HG03139 (cell line): ENCODE measurements around the gene TCF7L2.

Experiments used
- ATAC-seq: cut with Tn5 transposase; IDR thresholded peaks from one replicate; pipeline ENCODE4 v1.9.1; 2021; ENCODE audit not compliant: unreplicated experiment

TCF7L2 gene

DNA sequence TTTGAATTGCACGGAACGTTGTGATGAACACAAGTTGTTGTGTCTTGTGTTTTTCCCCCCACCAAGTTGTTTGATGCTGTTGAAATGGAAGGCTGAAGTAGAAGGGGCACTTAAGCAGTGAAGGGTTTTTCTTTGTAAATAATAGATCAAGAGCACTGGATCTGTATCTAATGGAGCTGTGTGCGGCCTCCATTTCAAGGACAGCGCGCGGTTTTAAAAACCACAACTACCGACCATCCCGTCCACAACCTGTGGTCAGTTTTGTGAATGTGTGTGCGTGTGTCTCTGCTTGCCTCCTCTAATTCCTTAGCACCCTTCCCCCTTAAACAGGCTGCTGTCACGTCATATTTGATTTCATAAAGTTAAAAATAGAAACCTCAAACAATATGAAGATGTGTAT lies 165.5 kb downstream of the TCF7L2 start:
- no peak for ATAC-seq

DNA sequence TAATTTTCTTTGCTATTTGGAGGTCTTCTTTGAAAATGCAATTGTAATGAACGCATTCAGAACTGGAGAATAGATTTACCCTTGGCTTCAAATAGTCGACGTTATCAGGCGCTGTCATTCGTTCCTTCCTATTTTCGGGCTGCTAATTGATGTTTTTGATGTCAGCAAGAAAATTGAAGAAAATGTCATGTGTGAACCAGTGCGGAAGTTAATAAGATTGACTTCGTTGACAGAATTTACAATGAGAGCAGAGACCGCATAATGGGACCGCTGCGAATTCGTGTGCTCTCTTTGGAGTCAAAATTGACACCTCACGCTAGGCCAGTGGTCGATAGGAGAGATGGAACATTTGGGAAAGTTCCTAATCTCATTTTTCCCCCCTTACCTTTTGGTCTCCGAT lies 168.8 kb downstream of the TCF7L2 start:
- no peak for ATAC-seq

DNA sequence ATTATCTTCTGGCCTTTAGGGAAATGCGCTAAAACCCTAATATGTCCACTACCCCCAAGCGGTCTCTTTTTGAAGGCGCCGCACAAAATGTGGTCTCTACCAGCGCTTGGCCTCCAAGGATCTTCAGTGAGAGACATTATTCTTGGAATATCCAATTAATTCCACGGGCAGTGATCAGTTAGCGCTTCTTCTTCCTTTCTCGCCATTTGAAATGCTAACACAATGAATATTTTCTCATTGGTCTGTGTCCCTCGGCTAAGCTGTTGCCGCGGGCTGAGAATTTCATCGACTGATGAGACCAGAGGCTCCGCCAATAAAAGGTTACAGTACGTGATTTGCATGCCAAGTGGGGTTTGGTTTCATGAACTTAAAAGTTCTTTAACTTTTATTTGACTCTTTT lies 169.8 kb downstream of the TCF7L2 start:
- no peak for ATAC-seq

DNA sequence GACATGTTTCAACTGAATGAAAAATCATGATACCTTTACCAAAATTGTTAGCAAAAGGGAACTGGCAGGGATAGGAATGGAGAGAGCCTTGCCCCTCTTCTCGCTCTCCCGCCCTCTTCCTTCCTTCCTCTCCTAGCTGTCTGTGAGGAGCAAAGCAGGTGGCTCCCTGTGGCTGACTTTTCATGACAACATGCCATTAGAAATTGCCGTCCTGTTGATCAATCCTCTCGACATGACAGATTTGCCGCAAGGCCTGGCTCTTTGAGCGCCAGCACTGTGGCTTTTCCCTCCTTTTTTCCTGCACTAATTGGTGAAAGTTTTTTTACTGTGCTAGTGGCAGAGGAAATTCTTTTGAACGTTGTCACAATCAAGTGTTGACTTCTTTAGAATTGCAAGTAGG lies 171.1 kb downstream of the TCF7L2 start:
- ATAC-seq = no peak

DNA sequence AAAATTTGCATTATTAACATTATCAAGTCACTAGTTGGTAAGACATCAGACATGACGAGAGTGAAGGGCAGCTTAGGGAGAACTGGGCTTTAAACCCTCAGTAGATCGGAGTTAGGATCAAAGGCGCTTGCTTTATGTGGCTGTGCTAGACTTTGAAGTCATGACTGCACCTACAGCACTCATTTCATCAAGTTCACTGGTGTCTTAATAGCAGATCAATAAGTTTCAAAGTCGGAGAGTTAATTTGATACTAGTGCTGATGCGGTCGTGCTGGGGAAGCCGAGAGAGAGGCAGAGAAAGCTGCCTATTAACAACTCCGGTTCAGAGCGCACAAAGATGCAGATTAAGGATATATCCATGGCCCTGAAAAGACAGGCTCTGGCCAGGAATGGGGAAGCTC lies 172.9 kb downstream of the TCF7L2 start:
- no peak for ATAC-seq

DNA sequence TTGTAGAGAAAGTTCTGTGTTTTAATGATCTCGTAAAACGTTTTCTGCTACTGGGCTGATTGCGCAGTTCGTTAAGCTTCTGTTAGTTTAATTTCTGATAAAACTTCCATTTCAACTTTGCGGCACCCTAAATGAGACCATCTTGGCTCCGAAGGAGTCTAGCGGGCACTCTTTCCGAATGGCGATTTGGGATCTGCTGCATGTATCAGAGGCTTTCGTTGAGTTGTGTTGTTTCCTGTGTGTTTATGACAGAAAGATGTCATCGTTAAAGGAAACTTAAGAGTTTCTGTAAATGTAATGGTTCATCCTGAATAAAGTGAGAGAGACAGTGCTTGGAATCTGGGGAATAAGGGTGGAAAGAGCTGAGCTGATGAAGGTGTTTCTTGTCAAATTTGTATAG lies 174.7 kb downstream of the TCF7L2 start:
- ATAC-seq = no peak

DNA sequence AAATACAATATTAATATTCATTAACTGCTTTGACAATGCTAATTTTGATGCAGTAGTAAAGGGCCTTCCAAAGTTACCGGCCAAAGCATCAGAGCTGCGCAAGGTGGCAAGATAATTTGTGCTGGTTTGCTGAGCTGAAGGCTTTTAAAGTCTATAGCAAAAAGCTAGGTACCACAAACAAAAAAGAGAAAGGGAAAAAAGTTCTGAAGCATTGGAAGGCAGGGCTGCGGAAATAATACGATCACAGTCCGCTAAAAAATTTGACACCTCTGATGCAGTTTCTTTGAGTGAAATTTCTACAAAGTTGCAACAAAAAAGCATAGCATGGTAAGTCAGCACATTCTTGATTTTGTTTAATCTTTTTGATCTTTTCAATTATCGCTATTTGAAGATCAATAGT lies 175.6 kb downstream of the TCF7L2 start:
- ATAC-seq = no peak

DNA sequence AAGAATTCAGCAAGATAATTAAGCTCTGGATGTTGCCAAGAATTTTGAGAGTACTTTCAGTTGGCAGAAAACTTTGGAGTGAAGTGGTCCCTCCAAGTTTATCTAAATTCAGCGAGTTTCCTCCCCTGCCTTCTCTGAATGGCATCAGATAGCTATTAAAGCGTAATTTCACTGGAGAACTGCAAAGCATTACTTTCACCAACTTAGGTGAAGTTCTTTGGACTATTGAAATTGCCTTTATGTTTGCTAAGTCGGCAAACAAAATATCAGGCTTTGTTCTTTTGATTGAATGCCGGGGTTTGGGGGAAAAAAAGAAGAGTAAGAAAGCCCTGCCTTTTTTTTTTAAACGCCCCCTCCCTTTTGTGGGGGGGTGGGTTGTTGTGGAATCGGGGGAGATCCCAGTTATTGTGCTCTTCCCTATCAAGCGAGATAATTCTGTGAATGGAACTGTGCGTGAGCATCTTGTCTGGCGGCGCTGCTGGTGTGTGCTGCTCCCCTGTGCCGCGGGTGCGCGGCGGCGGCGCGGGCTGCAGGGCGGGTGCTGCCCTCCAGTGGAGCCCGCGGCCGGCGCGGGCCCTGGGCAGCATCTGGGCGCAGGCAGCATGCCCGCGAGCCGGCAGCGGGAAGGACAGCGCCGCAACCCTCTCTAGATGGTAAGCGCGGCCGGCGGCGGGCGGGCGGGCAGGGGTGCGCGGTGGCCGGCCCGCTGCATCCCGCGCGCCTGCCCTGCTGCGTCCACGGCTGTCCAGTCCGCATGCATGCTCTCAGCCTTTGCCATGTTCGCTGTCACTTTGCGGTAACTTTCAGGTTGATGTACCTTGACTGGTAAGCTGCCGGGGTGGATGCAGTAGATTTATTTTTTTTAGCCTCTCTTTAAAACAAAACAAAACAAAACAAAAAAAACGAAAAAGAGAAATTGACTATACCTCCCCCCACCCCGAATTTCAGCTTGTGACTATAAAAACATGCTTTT lies 176.5 kb downstream of the TCF7L2 start:
- no peak for ATAC-seq

DNA sequence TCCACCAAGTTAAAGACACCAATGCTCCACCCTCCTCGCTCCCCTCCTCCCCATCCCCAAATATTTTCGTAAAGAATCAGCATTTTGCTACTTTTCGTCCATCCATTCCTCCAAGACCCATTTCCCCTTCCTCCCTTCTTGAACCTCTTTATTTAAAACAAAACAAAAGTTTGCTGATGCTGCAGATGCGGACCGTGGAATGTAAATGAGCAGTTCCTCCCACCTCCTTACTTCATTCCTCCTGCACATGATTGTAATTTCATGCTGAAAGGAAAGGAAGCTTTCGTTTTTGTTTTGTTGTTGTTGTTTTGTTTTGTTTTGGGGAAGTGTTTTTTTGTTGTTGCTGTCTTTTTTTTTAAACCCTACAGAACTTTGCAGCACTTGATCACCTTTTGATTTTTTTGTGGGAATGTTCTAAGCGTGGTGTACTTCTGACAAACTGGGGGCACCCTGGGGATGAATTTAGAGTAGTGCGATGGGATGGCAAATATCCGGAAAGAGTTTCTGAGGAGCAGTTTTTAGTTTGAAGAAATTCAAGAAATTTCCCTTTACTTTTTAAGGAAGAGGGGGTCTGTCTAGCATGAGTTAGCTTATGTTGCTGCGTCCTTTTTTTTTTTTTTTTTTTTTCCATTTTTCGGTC lies 177.3 kb downstream of the TCF7L2 start:
- ATAC-seq = no peak

DNA sequence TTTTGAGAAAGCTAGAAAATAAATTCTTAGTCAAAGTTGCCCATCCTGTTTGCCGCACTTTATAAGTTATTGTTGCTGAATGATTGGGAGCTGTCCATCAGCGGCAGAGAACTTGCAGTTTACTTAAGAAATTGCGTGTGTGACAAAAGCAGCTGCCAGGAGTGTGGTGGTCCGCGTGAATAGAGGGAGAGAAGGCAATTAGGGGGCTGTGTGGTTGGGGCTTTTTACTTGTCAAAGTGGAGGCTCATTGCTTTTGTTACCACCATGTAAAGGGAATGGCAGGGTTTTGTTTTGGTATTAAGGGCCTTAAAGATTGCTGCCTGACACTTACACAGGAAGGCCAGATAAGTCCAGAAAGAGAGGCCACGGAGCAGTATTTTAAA lies 177.8 kb downstream of the TCF7L2 start:
- no peak for ATAC-seq

DNA sequence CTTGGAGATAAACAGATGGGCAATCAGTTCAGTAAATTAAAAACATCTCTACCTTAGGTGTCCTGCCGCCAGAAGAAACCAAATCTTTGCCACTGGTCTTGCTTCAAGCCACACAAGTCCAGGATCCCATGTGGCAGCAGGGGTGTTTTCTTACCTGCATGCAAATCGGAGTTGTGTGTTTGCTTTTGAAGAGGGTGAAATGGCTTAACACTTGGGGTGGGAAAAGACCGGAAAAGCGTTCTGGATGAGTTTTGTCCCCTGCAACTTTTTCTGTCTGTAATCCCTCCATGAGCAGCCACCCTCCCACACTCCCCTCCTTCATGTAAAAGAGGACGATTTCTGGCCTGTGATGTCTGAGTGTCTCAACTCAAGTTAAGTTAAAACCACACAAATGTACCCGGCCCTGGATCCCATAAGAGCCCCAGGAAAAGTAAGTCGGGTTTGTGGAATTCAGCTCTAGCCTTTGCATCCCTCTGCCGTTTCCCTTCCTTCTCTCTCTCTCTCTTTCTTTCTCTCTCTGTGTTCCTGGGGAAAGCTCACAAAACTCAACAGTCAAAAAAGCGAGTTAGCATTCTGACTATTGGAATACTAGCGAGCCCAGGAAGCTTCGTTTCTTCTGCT lies 178.5 kb downstream of the TCF7L2 start:
- ATAC-seq = no peak

DNA sequence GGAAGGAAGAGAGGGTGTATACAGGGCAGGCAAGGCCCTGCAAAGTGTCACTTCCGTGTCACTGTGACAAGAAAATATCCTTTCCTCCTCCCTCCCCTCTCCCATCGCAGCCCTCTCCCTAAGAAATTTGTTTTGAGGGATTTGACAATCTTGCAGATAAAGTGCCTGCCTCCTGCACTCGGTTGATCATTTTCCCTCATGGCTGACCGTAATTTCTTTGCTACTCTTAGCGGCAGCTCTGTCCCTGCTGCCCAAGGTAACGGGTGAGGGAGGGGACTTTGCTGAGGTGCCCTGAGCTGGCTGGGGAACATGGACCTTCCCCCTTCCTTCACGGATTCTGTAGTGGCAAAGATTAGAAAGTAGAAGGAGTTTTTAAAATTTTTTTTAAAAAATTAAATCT lies 179.1 kb downstream of the TCF7L2 start:
- no peak for ATAC-seq

DNA sequence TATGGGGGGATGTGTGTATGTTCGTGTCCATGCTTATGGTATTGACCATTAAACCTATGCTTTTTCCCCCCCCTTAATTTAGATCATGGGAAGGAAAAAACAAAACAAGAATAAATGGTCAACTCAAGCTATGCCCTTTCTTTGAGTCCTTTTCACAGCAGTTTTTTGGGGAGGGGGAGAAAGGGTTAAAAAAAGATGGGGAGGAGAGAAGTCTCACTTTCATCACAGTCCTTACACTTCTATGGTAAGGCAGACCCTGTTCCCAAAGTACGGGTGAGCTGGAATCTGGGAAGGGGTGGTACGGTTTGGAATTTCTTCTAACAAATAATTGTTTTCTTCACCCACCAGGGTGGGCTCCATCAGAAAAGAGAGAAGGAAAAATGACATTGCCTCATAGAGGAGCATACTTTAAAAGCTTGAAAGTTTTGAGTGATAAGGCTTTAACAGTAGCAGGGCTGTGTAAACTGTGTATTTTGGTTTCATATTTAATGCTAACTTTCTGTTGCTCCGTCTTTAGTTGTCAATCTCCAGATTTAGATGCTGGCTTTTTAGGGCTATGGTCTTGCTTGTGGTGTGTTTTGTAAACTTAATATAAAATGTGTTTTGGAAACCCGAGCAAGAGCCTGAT lies 180.1 kb downstream of the TCF7L2 start:
- no peak for ATAC-seq

DNA sequence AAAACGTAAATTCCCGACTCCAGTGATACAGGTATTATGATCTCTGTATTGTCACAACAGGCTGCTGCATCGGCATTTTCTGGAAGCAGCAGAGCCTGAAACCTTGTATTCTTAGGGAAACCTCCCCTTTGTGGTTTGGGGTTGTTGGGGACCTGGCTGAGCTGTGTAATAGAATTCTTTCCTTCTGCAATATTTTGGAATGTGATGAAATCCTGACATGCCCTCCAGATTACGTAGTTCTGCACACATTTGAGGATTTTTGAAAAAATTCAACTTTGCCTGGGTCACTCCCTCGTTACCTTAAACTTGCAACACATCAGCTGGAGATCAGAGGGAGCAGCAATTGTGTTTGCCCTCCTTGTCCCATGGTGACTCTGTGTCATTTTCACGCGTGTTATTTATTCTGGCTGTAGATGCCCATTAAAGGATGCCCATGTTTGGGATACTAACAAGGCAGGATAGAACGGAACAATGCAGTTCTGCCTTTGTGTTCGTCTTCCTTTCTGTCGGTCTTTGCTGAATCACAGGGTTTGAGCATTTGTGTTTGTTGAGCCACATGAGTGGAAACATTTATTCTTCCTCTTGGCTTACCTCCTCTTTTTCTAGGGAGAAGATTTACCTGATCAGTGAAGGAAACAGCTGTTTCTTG lies 181.7 kb downstream of the TCF7L2 start:
- ATAC-seq = no peak

DNA sequence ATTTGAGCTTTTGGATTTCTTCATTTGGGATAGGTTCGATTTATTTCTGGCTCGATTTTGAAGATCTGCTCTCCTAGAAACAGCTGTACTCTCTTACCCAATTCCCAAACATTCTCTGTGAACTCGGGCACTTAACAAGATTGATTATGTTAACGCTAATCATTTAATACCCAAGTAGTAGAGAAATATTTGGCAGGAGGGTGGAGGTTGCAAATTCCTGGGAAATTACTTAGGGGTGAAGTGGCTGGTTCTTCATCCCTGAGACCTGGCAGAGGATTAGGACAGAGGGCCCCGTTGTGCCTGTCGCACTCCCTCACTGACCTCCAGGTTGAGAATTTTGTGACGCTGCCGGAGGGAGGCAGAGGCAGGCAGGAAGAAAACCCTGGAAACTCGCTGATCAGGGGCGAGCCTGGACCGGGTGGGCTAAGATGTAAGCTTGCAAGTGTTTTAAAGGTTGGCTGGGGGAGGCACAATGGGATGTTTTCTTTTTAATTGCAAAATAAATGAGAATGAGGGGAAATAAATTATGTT lies 182.6 kb downstream of the TCF7L2 start:
- ATAC-seq = no peak

DNA sequence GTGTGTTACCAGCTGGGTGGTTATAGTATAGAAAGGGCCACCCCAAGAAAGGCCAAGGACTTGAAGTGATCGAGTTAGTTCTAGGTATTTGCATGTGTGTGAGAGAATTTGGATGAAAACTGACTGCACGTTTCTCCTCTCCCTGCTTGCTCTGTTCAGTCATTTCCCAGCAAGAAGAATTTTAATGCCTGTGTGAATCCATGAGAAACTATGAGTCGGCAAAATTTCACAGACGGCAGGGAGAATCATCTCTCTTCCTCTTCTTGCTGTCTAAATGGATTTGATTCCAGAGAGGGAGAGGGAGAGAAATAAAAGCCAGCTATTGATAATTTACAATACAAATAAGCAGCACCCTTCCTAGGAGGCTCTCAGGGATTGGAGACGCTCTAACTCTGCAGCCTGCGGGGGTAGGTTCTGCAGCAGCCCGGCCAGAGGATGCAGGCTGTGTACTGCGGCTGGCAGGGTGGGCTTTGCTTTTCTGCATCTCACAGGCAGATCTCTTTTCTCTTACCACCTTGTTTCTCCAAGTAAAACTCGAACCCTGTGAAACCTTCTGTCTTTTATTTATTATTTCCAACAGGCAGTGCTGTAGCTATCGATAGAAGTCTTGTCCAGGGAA lies 183.6 kb downstream of the TCF7L2 start:
- ATAC-seq = no peak

DNA sequence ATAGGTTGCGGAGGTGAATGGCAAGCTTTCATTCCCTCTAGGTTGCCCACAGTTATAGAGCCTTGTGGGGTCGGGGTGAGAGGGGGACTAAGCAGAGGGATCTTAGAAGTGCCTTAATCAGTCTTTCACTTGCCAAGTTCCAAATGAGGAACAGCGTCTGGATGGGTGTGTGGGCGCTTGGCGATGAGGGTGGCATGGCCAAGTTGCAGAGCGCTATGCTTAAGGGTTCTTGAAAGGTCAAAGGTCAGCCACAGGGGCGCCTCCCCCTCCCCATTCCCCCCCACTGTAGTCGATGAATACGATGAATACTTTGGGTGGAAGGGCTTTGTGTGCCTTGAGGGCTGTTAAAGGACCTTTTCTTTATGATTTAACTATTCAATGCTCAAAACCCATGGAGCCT lies 185.0 kb downstream of the TCF7L2 start:
- ATAC-seq = no peak

DNA sequence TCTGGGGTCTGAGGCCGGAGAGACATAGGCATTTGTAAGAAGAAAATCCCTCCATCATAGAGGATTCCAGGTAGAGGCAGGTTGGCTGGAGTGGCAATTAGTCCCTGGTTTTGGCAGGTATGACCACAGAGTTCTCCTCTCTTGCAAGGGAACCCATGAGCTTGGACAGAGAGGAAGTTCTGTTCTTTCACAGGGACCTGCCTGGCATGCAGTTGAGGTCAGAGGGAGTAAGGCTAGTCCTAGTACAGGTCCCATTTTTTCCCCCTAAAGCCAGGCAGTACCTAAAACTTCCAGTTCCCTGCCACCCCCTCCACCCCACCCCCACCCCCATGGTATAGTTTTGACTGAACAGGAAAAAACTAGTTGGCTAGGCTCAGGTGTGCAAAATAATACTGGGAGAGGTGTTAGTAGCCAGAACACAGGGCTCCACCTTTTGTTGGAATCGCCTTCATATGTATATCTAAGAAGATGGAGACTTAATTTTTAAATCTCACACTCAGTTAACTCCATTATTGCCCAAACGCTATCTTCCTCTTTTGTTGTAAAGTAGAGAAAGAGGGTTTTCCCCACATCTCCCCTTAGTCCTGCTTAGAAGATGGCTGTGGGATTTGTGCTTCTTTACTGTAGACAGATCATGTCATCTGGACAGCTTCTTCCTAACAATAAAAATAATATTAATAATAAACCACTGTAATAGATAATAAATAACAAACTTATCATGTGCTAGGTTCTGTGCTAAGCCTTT lies 188.1 kb downstream of the TCF7L2 start:
- no peak for ATAC-seq

DNA sequence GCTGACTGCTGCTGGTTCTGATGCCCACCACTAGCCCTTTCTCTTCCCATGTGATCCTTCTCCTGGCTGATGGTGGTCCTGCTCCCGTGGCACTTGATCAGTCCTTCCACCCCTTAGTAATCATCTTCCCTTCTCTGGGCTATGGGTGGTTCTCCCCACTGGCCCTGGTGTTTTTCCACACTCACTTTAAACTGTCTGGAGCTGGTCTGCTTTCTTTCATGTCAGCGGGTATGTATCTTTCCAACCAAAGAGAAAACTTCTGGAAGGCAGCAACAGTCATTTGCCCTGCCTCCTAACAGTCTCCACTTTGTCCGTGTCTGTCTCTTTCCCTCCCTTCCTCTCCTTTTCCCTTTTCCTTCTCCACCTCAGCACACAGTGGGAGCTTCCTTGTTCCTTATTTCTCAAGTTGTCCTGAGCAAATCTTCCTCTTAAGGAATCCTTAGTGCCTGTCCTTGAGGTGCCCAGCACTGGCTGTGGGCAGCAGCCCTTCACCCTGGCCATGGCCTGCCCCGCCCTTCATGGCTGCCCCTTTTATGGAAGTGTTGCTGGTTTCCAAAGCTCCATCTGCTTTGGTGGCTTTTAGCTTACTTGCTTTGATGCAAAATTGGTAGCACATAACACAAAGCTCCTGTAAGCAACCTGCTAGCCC lies 189.0 kb downstream of the TCF7L2 start:
- no peak for ATAC-seq
